Astrocyte (in vitro differentiated cells and primary cell): ENCODE data around the gene WEE2.

Source experiments
- CTCF ChIP-seq: IDR thresholded peaks from 2 replicates; pipeline ENCODE4 v1.5.1; 2011; ENCODE audit warnings: low read depth, mild to moderate bottlenecking, inconsistent platforms, low read length, moderate library complexity; ENCODE audit not compliant: insufficient read depth
- EZH2 ChIP-seq: IDR thresholded peaks from 2 replicates; pipeline ENCODE4 v1.6.1; 2012; ENCODE audit warnings: mild to moderate bottlenecking, low read length, inconsistent platforms; ENCODE audit not compliant: insufficient read depth

GRCh38 chr7:141696348-141696747 is 11.8 kb upstream of the WEE2 start:
- TF ChIP-seq CTCF (no peak), EZH2 (no peak)
